Medulla oblongata (tissue), 1 donor: Measurements from ENCODE around the gene WDR18.

Experiments
- DNase-seq: peaks from one replicate; pipeline ENCODE4 v3.0.0-alpha.2; 2015; ENCODE audit errors: extremely low spot score

WDR18 gene

DNA sequence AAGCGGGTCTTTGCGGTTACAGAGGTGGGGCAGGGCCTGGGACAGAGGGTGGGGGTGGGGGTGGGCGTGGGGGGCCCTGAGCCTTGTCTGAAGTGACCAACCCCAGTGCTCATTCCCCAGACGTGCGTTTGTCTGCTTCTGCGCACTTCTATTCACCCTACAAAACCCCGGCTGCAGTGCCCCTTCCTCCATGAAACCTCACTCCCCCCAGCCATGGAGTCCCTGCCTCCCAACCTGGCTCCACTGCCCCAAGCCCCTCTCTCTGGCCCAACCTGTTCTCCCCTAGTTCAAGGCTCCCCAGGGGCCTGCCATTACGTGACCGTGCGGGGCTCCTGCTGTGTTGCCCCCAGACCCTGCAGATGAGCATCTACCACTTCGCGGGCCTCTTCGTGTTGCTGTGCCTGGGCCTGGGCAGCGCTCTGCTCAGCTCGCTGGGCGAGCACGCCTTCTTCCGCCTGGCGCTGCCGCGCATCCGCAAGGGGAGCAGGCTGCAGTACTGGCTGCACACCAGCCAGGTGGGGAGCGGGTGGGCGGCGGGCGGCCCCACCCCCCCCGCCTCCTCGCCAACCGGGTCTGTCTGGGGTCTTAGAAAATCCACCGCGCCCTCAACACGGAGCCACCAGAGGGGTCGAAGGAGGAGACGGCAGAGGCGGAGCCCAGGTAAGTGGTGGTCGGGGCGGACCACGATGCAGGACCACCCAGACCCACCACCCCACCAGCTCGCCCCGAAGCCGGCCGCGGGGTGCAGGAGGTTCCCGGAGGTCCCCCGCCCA is 24.3 kb downstream of the WDR18 start:
- no peak for DNase-seq

GRCh38 chr19:1009041-1009980 is 25.2 kb downstream of the WDR18 start:
- DNase-seq, result no peak

DNA sequence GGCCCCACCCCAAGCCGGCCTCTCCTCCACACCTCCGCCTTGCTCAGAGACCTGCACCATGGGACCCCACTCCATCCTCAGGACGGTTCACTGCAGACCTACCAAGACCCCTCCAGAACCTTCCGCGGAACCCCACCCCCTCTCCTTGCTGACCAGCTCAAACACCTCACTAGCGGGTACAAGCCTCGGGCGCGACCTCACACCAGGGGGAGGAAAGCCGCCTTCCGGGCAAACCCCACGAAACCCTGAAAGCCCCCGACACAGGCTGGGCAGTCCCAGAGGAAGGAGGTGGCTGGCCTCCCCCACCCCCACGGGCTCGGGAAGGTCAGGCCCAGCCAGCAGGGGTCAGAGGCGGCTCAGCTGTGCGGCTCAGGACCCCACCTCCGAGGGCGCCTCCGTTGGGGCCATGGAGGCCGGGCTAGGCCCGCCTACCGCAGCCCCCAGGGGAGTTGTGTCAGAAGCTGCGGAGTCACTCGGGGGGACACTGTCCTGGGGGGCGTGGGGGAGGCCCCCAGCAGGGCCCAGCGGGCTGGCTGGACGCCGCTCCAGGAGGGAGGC is 25.9 kb downstream of the WDR18 start:
- DNase-seq, result no peak

GRCh38 chr19:1010586-1011510 is 26.7 kb downstream of the WDR18 start:
- DNase-seq, result no peak

DNA sequence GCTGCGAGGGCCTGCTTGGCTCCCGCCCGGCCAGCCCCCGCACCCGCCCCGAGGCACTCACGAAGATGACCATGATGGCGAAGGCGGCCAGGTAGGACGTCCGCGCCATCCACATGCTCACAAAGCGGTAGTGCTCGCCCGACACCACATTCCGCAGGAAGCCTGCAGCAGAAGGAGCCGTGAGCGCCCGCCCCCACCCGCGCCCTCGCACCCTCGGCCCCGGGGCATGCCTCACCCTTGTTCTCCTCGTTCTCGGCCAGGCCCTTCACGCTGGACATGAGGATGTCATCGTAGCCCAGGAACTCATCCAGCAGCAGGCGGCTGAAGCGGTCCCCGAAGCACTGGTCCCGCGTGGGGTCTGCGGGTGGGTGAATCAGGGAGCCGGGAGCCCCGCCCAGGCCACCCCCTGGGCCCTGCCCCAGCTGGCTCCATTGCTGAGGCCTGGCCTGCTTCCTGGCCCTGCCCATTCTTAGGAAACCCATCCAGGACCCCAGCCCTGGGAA is 27.7 kb downstream of the WDR18 start:
- no peak for DNase-seq

- no peak for DNase-seq
Measured at GRCh38 chr19:1012334-1012733, 28.2 kb downstream of the WDR18 start.

DNA sequence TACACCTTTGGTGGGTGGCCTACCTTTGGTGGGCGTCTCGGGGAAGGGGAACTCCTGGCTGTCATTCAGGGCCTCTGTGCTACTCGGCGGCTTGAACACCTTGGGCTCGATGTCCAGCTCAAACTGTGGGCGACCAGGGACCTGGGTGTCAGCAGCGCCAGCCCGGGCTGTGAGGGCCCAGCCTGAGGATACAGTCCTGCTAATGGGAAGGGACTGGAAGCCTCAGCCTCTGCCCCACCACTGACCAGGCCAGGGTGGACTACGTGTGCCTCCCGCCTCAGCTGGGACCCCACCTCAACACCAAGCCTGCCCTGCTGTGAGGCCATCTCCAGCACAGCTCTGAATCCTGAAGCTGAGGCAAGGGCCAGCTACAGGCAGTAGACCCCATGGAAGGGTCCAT is 29.1 kb downstream of the WDR18 start:
- DNase-seq, result no peak

GRCh38 chr19:1014161-1015060 is 30.3 kb downstream of the WDR18 start:
- DNase-seq, result no peak

DNA sequence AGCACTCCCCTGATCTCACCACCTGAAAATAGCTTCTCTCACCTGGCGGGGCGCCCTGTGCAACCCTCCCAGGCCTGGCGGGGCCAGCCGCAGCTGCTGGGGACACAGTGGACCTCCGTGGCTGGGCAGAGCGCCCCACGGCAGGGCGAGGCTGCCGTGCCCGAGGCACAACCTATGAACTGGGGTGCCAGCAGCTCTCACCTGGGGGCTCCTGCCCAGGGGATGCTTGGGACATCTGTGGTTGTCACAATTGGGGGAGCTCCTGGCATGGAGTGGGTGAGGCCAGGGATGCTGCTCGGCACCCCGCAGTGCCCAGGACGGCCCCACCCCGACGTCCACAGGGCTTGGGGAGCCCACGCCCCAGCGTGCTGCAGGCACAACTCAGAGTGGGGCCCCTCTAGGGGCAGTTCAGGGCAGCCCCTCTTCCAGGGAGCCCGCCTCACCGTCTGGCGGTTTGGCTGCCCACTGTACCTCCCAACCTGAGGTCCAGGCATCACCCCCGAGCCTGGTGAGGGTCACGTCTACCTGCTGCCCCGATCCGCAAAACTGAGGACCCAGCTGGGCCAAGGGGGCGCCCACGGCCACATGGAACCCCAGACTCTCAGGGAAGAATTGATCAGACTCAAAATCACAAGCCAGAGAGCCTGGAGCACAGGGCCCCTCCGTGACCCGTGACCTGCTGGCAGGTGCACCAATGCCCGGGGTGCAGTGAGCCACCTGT is 31.1 kb downstream of the WDR18 start:
- DNase-seq, result no peak

- DNase-seq, result no peak
Measured at GRCh38 chr19:1015782-1016646, 31.9 kb downstream of the WDR18 start.

DNA sequence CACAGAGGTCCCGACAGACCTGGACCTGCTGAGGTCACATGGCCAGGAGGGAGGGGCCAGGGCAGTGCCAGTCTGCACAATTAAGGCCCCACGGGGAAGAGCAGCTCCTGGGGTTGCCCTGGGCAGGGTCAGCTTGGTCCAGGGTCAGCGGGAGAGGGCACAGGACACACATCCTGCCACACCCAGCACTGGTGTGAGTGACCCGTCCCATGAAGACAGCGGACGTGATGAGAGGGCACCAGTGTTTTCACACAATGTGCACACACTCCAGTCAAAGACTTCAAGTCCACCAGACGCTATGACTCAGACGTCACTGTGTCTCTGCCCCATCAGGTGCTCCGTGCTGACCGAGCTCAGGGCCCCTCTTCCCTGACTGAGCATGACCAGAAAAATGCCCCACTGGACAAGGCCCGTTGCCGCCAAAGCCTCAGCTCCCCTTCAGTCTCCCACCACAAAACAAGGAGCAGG is 32.5 kb downstream of the WDR18 start:
- no peak for DNase-seq

- no peak for DNase-seq
Measured at GRCh38 chr19:1017115-1017905, 33.2 kb downstream of the WDR18 start.

DNA sequence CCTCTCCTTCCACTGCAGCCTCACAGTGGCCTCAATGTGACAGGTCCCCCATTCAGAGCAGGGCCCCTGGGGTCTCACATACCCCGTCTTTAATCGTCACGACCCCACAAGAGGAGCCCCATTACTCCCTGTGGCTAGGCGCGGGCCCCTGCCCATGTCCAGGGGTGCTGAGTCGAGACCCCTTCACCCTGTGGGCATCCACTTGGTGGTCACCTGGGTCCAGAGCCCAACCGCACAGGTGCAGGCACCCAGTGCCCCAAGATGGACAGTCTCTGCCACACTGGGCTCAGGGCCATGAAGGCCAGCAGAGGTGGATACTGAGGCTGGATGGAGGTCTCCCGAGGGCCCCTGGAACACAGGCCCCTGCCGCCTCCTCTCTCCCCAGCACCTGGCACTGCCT is 33.8 kb downstream of the WDR18 start:
- DNase-seq, result no peak

DNA sequence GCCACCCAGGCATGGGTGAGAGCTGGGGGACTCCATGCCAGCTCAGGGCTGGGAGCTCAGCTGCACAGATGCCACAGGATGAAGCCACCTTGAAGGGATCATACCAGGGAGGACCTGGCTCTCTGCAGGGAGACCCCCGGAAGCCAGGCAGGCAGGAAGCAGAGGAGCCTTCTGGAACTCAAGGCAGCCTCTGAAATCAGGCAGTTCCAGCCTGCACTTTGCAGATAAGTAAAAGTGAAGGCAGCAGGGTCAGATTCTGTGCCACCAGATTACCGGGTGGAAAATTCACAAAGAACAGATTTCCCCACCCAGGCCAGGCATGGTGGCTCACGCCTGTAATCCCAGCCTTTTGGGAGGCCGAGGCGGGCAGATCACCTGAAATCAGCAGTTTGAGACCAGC is 34.2 kb downstream of the WDR18 start:
- DNase-seq, result no peak

DNA sequence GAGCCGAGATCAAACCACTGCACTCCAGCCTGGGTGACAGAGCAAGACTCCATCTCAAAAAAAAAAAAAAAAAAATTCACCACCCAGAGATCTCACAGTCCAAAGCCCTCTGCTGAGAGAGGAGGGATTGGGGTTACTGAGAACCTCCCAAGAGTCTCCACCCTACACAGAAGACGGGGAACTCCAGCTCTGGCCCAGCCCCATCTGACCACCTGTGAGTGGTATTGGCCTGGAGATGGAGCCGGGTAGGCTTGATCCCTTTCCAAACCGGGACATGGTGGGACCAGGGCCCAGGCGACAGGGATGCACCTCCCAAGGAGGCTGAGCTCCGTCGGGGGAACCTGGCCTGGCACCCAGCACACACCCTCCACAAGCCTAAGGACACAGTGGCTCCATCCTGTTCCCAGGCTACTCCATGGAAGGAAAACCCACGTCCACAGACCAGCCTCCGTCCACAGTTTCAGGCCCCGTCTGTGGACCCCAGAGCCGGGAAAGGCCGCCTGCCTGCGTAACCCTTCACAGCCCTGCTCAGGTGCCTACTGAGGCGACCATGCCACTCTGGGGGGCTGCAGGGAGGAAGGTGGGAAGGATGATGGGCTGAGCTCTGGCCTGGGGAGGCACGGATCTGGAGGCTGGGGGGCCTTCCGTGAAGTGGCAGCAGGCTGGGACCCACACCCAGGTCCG is 34.9 kb downstream of the WDR18 start:
- no peak for DNase-seq

- no peak for DNase-seq
Measured at GRCh38 chr19:1019616-1019961, 35.4 kb downstream of the WDR18 start.
